ENCODE data around the gene SPRN. TPM values are rescaled to one million over a fixed set of nuclear protein-coding genes. Genes with fewer than 3 reads are reported as not detected.
"Not testable (repeated sequence)": the region's sequence is repeated elsewhere in the genome, so short reads cannot be mapped to it uniquely, and the experiment has no call there.

Gene SPRN
- total RNA-seq, 1 donor from 2014 or later: 0.13 TPM

GRCh38 chr10:133393401-133394063 lies 30.9 kb downstream of the SPRN start:
- intact Hi-C loops (cut with DNase I): no loop called here
- ATAC-seq (no peak), DNase-seq (ENCODE audit: low spot score) (no peak)

GRCh38 chr10:133391761-133392518 lies 32.5 kb downstream of the SPRN start:
- intact Hi-C loops (cut with DNase I): no loop called here
- ATAC-seq: no peak
- DNase-seq (ENCODE audit: low spot score): peak; percentile 45

GRCh38 chr10:133391249-133391635 lies 33.2 kb downstream of the SPRN start:
- intact Hi-C loops (cut with DNase I): no loop called here
- ATAC-seq (no peak), DNase-seq (ENCODE audit: low spot score) (peak; percentile 44)

- DNase-seq (ENCODE audit: low spot score) (peak; percentile 33), ATAC-seq (no peak)
- intact Hi-C loops (cut with DNase I): no loop called here
These were observed 33.7 kb downstream of the SPRN start for GRCh38 chr10:133390597-133391248.

- ATAC-seq (no peak), DNase-seq (ENCODE audit: low spot score) (peak; percentile 61)
- intact Hi-C loops (cut with DNase I): no loop called here
These were observed 35.2 kb downstream of the SPRN start for GRCh38 chr10:133388973-133389818.

GRCh38 chr10:133388236-133388972 lies 36.0 kb downstream of the SPRN start:
- intact Hi-C loops (cut with DNase I): no loop called here
- ATAC-seq (no peak), DNase-seq (ENCODE audit: low spot score) (peak; percentile 51)

- peak; percentile 4 for DNase-seq (ENCODE audit: low spot score)
- intact Hi-C loops (cut with DNase I); ATAC-seq: not testable (repeated sequence)
These were observed 37.5 kb downstream of the SPRN start for GRCh38 chr10:133386951-133387350.

GRCh38 chr10:133385214-133385613 lies 39.2 kb downstream of the SPRN start:
- DNase-seq (ENCODE audit: low spot score) (no peak), ATAC-seq (no peak)
- intact Hi-C loops (cut with DNase I): no loop called here

- DNase-seq (ENCODE audit: low spot score): no peak
- intact Hi-C loops (cut with DNase I): no loop called here
- ATAC-seq: no peak
These were observed 40.4 kb downstream of the SPRN start for GRCh38 chr10:133384071-133384470.

- DNase-seq (ENCODE audit: low spot score) (no peak), ATAC-seq (no peak)
- intact Hi-C loops (cut with DNase I): no loop called here
These were observed 40.9 kb downstream of the SPRN start for GRCh38 chr10:133383551-133383950.

GRCh38 chr10:133381036-133381435 lies 43.4 kb downstream of the SPRN start:
- DNase-seq (ENCODE audit: low spot score) (no peak), ATAC-seq (no peak)
- intact Hi-C loops (cut with DNase I): no loop called here

GRCh38 chr10:133379801-133380666 lies 44.4 kb downstream of the SPRN start:
- no peak for DNase-seq (ENCODE audit: low spot score)
- ATAC-seq: peak; percentile 18
- intact Hi-C loops (cut with DNase I): no loop called here

GRCh38 chr10:133379152-133379800 lies 45.1 kb downstream of the SPRN start, which contains the start of gene PAOX:
Gene PAOX, plus strand, starts transcription at chr10:133379262. Its CDS starts 55 bp downstream, at chr10:133379317.
- intact Hi-C loops (cut with DNase I): no loop called here
- DNase-seq (ENCODE audit: low spot score): peak; percentile 89
- ATAC-seq: peak; percentile 66

- ATAC-seq: peak; percentile 72
- intact Hi-C loops (cut with DNase I): no loop called here
- DNase-seq (ENCODE audit: low spot score): peak; percentile 88
These were observed 46.0 kb downstream of the SPRN start for GRCh38 chr10:133378251-133379096.

- intact Hi-C loops (cut with DNase I): no loop called here
- DNase-seq (ENCODE audit: low spot score) (peak; percentile 68), ATAC-seq (peak; percentile 7)
These were observed 46.6 kb downstream of the SPRN start for GRCh38 chr10:133377818-133378250.
